Activated CD4-positive, alpha-beta T cell treated with anti-CD3 and anti-CD28 coated beads, Interleukin-2, amount 50 U/mL, for 4 hours (primary cell): ENCODE data around the gene SULF2.

ENCODE experiments used
- DNase-seq, 2 experiments: peaks; one replicate each; pipeline ENCODE4 v3.0.0-alpha.2; 2020

The SULF2 gene

GRCh38 chr20:47682028-47682783, 103.1 kb downstream of the SULF2 start:
- DNase-seq: no peak

GRCh38 chr20:47680804-47681529, 104.3 kb downstream of the SULF2 start:
- DNase-seq: no peak

- DNase-seq: no peak
Measured at GRCh38 chr20:47679462-47679861, 105.8 kb downstream of the SULF2 start.

GRCh38 chr20:47678536-47678935, 106.7 kb downstream of the SULF2 start:
- no peak for DNase-seq

- DNase-seq: peak; percentile 44 to 54
Measured at GRCh38 chr20:47677635-47678453, 107.4 kb downstream of the SULF2 start.

GRCh38 chr20:47676912-47677634, 108.2 kb downstream of the SULF2 start:
- no peak for DNase-seq

- no peak for DNase-seq
Measured at GRCh38 chr20:47676219-47676721, 109.0 kb downstream of the SULF2 start.

- DNase-seq: no peak
Measured at GRCh38 chr20:47675190-47676142, 109.8 kb downstream of the SULF2 start.

- DNase-seq: no peak
Measured at GRCh38 chr20:47674686-47675085, 110.6 kb downstream of the SULF2 start.

- no peak for DNase-seq
Measured at GRCh38 chr20:47674145-47674544, 111.1 kb downstream of the SULF2 start.

GRCh38 chr20:47673671-47673955, 111.7 kb downstream of the SULF2 start:
- DNase-seq: no peak

GRCh38 chr20:47672886-47673670, 112.2 kb downstream of the SULF2 start:
- DNase-seq: no peak

- DNase-seq: no peak
Measured at GRCh38 chr20:47672166-47672565, 113.1 kb downstream of the SULF2 start.

- DNase-seq: no peak
Measured at GRCh38 chr20:47670913-47671312, 114.4 kb downstream of the SULF2 start.

GRCh38 chr20:47669927-47670890, 115.1 kb downstream of the SULF2 start:
- no peak for DNase-seq

GRCh38 chr20:47669489-47669888, 115.8 kb downstream of the SULF2 start:
- DNase-seq: no peak

- no peak for DNase-seq
Measured at GRCh38 chr20:47669152-47669425, 116.2 kb downstream of the SULF2 start.

- DNase-seq: no peak
Measured at GRCh38 chr20:47668313-47669151, 116.7 kb downstream of the SULF2 start.
